Cardiac septum (tissue), 1 donor: ENCODE results near the gene PRKD1. TPM values are rescaled to one million over a fixed set of nuclear protein-coding genes. Genes with fewer than 3 reads are reported as not detected.

Experiments
- DNase-seq: peaks from one replicate; pipeline ENCODE4 v3.0.0-alpha.2; 2020; ENCODE audit warnings: low spot score
- intact Hi-C: fragments of 100-400 bp; cut with DNase I; formaldehyde crosslinking; loops from one replicate; pipeline ENCODE4 v1.14.0; 2022
- total RNA-seq: library from RNA; stranded (reverse); fragmentation: NEBNext Ultra II Directional; extraction: Animal tissue kit (Norgen Biotek cat#: 25700); gene quantifications from one replicate; pipeline ENCODE4 v1.2.1, GENCODE V29; 2021
- donor health status: DM: no; HTN: no; CAD: no.

The PRKD1 gene
- total RNA-seq, 1 donor from 2014 or later = 4.3 TPM

- DNase-seq = no peak
- intact Hi-C loops = no loop called here
Measured at GRCh38 chr14:29579838-29580237, 347.8 kb downstream of the PRKD1 start.

- no peak for DNase-seq
- intact Hi-C loops = no loop called here
Measured at GRCh38 chr14:29576927-29577326, 350.7 kb downstream of the PRKD1 start.

- DNase-seq = no peak
Measured at GRCh38 chr14:29569194-29569593, 358.5 kb downstream of the PRKD1 start.

GRCh38 chr14:29566194-29566593 is 361.5 kb downstream of the PRKD1 start:
- no peak for DNase-seq
- intact Hi-C loops = no loop called here

More at GRCh38 chr14:29569194-29569593, 358.5 kb downstream of the PRKD1 start:
- intact Hi-C loops = no loop called here

GRCh38 chr14:29558516-29558915 is 369.1 kb downstream of the PRKD1 start:
- DNase-seq = no peak
- intact Hi-C loops = no loop called here

- intact Hi-C loops = loop anchor here (5.0 kb wide), 1 partner anchor 453 kb away; no protein-coding TSS in a partner anchor
- DNase-seq = no peak
Measured at GRCh38 chr14:29554335-29554734, 373.3 kb downstream of the PRKD1 start.

GRCh38 chr14:29553427-29553826 is 374.2 kb downstream of the PRKD1 start:
- DNase-seq = no peak
- intact Hi-C loops = loop anchor here (5.0 kb wide), 1 partner anchor 454 kb away; no protein-coding TSS in a partner anchor

GRCh38 chr14:29548948-29549370 is 378.7 kb downstream of the PRKD1 start:
- intact Hi-C loops = loop anchor here (5.0 kb wide), 1 partner anchor 663 kb away; no protein-coding TSS in a partner anchor
- no peak for DNase-seq

GRCh38 chr14:29545714-29546113 is 381.9 kb downstream of the PRKD1 start:
- DNase-seq = no peak
- intact Hi-C loops = loop anchor here (5.0 kb wide), 1 partner anchor 667 kb away; no protein-coding TSS in a partner anchor

- DNase-seq = no peak
- intact Hi-C loops = loop anchor here (5.0 kb wide), 1 partner anchor 785 kb away; no protein-coding TSS in a partner anchor
Measured at GRCh38 chr14:29536886-29537511, 390.6 kb downstream of the PRKD1 start.

GRCh38 chr14:29529418-29529817 is 398.2 kb downstream of the PRKD1 start:
- DNase-seq = no peak
- intact Hi-C loops = no loop called here

GRCh38 chr14:29528889-29529288 is 398.8 kb downstream of the PRKD1 start:
- intact Hi-C loops = no loop called here
- DNase-seq = no peak

GRCh38 chr14:29527286-29527685 is 400.4 kb downstream of the PRKD1 start:
- intact Hi-C loops = no loop called here
- no peak for DNase-seq
